Measurements from ENCODE around the gene TMEM163. TPM values are rescaled to one million over a fixed set of nuclear protein-coding genes. Genes with fewer than 3 reads are reported as not detected.

TMEM163 gene
- total RNA-seq, 1 donor from 2014 or later, result 31.9 TPM

- Histone ChIP-seq H3K36me3 (peaks cover 24% of the 10 kb centered on the region), H3K27ac (no peak overlapping the region), H3K4me1 (no peaks in the 10 kb centered on the region), H3K9me3 (no peaks in the 10 kb centered on the region), H3K27me3 (ENCODE audit: low read depth) (no peaks in the 10 kb centered on the region), H3K4me3 (no peak overlapping the region)
- ATAC-seq (no peak), DNase-seq (no peak)
- intact Hi-C loops (cut with DNase I), result no loop called here
- no peak for TF ChIP-seq CTCF (IDR thresholded peaks at IDR 0.05)
Observed at GRCh38 chr2:134447669-134448068, 271.1 kb downstream of the TMEM163 start.

GRCh38 chr2:134446383-134447017, 272.3 kb downstream of the TMEM163 start:
- Histone ChIP-seq H3K4me3 (no peak overlapping the region), H3K27ac (no peak overlapping the region), H3K36me3 (peaks cover 24% of the 10 kb centered on the region), H3K4me1 (no peaks in the 10 kb centered on the region), H3K27me3 (ENCODE audit: low read depth) (no peaks in the 10 kb centered on the region), H3K9me3 (no peaks in the 10 kb centered on the region)
- TF ChIP-seq CTCF (IDR thresholded peaks at IDR 0.05), result no peak
- DNase-seq, result no peak
- intact Hi-C loops (cut with DNase I), result no loop called here
- ATAC-seq, result no peak

GRCh38 chr2:134445985-134446382, 272.8 kb downstream of the TMEM163 start:
- no peak for ATAC-seq
- intact Hi-C loops (cut with DNase I), result no loop called here
- H3K36me3 ChIP-seq, result peaks cover 24% of the 10 kb centered on the region

GRCh38 chr2:134445116-134445515, 273.7 kb downstream of the TMEM163 start:
- DNase-seq, result no peak
- no peak overlapping the region for H3K27ac ChIP-seq
- H3K4me3 ChIP-seq, result no peak overlapping the region
- no peak for TF ChIP-seq CTCF (IDR thresholded peaks at IDR 0.05)
- no peaks in the 10 kb centered on the region for H3K27me3 ChIP-seq (ENCODE audit: low read depth)
- intact Hi-C loops (cut with DNase I), result no loop called here
- no peaks in the 10 kb centered on the region for H3K4me1 ChIP-seq
- H3K9me3 ChIP-seq, result no peaks in the 10 kb centered on the region
- peaks cover 24% of the 10 kb centered on the region for H3K36me3 ChIP-seq
- ATAC-seq, result no peak

More at GRCh38 chr2:134445985-134446382, 272.8 kb downstream of the TMEM163 start:
- Histone ChIP-seq H3K27ac (no peak overlapping the region), H3K9me3 (no peaks in the 10 kb centered on the region), H3K4me1 (no peaks in the 10 kb centered on the region), H3K4me3 (no peak overlapping the region), H3K27me3 (ENCODE audit: low read depth) (no peaks in the 10 kb centered on the region)
- no peak for TF ChIP-seq CTCF (IDR thresholded peaks at IDR 0.05)
- DNase-seq, result no peak

- ATAC-seq (no peak), DNase-seq (no peak)
- intact Hi-C loops (cut with DNase I), result no loop called here
Observed at GRCh38 chr2:134443814-134444480, 274.9 kb downstream of the TMEM163 start.

More at GRCh38 chr2:134443814-134444480, 274.9 kb downstream of the TMEM163 start:
- H3K9me3 ChIP-seq, result no peaks in the 10 kb centered on the region
- H3K4me1 ChIP-seq, result no peaks in the 10 kb centered on the region
- peaks cover 25% of the 10 kb centered on the region for H3K36me3 ChIP-seq
- TF ChIP-seq CTCF (IDR thresholded peaks at IDR 0.05), result no peak
- H3K27me3 ChIP-seq (ENCODE audit: low read depth), result no peaks in the 10 kb centered on the region
- H3K4me3 ChIP-seq, result no peak overlapping the region
- H3K27ac ChIP-seq, result no peak overlapping the region
